GM10266 (cell line): Measurements from ENCODE around the gene ADGRL3.

ENCODE experiments used
- DNase-seq: peaks from one replicate; pipeline ENCODE4 v3.0.0; 2012; ENCODE audit errors: extremely low spot score
- TF ChIP-seq, protein P1 (sequence below): IDR thresholded peaks from 2 replicates; pipeline ENCODE4 v1.5.1; 2012; ENCODE audit warnings: mild to moderate bottlenecking, low read depth; ENCODE audit not compliant: control insufficient read depth, insufficient read depth; ENCODE audit errors: missing control alignments

Gene ADGRL3

GRCh38 chr4:61994036-61994435, 793.9 kb downstream of the ADGRL3 start:
- DNase-seq: no peak
- TF ChIP-seq, protein P1, sequence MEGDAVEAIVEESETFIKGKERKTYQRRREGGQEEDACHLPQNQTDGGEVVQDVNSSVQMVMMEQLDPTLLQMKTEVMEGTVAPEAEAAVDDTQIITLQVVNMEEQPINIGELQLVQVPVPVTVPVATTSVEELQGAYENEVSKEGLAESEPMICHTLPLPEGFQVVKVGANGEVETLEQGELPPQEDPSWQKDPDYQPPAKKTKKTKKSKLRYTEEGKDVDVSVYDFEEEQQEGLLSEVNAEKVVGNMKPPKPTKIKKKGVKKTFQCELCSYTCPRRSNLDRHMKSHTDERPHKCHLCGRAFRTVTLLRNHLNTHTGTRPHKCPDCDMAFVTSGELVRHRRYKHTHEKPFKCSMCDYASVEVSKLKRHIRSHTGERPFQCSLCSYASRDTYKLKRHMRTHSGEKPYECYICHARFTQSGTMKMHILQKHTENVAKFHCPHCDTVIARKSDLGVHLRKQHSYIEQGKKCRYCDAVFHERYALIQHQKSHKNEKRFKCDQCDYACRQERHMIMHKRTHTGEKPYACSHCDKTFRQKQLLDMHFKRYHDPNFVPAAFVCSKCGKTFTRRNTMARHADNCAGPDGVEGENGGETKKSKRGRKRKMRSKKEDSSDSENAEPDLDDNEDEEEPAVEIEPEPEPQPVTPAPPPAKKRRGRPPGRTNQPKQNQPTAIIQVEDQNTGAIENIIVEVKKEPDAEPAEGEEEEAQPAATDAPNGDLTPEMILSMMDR: no peak

- DNase-seq: no peak
- TF ChIP-seq, protein P1: no peak
Observed at GRCh38 chr4:61995717-61996340, 795.7 kb downstream of the ADGRL3 start.

GRCh38 chr4:61996943-61997342, 796.8 kb downstream of the ADGRL3 start:
- DNase-seq: no peak
- TF ChIP-seq, protein P1: no peak

DNA sequence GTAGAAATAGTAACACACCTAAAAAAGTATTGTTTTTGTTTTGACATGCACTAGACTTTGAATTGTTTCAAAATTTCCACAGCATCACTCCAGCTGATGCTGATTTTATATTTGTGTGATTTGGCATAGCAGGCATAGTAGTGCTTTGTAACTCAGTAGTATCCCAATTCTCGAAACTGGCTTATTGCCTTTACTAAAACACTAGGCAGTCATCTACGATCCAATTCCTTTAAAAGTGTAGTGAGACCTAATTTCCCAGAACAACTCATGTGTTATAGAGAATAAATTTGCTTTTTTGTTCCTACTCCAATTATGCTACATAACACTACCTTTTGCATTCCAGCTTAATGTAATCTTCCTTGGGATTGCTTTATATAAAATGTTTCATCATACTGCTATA, 797.7 kb downstream of the ADGRL3 start:
- no peak for DNase-seq
- TF ChIP-seq, protein P1: no peak

GRCh38 chr4:62003695-62004094, 803.6 kb downstream of the ADGRL3 start:
- DNase-seq: no peak
- TF ChIP-seq, protein P1: no peak

DNA sequence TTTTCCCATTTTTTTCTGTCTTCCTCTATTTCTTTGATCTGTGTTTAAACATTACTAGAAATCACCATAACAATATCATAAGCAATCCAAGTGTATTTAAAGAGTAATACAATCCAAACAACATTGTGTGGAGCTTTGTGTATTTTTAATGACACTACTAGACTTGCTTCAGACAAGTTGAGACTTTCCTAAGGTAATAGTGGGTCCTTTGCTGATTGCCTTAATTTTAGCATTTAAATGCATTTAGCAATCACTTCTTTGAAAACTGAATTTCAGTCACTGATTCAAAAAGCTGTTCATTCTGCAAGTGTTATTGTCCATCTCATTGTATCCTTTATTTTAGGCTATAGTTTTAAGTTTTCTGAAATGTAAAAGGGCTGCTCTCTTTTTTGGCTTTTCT, 804.8 kb downstream of the ADGRL3 start:
- TF ChIP-seq, protein P1: no peak
- no peak for DNase-seq

- TF ChIP-seq, protein P1: no peak
- no peak for DNase-seq
Observed at GRCh38 chr4:62006108-62006507, 806.0 kb downstream of the ADGRL3 start.
